Activated CD4-positive, CD25-positive, alpha-beta regulatory T cell treated with anti-CD3 and anti-CD28 coated beads, Interleukin-2, amount 50 U/mL, for 16 hours (primary cell): Measurements from ENCODE around the gene SARDH.
"Not testable (repeated sequence)": the region's sequence is repeated elsewhere in the genome, so short reads cannot be mapped to it uniquely, and the experiment has no call there.

Source experiments
- DNase-seq: peaks from one replicate; pipeline ENCODE4 v3.0.0-alpha.2; 2020; ENCODE audit warnings: low read depth, low spot score

The SARDH gene

GRCh38 chr9:133686642-133687575 lies 51.2 kb downstream of the SARDH start:
- DNase-seq, result no peak

GRCh38 chr9:133685653-133686609 lies 52.2 kb downstream of the SARDH start:
- no peak for DNase-seq

GRCh38 chr9:133684936-133685361 lies 53.2 kb downstream of the SARDH start:
- DNase-seq, result no peak

GRCh38 chr9:133684121-133684935 lies 53.8 kb downstream of the SARDH start:
- DNase-seq, result no peak

GRCh38 chr9:133683586-133684120 lies 54.5 kb downstream of the SARDH start:
- no peak for DNase-seq

GRCh38 chr9:133682818-133683585 lies 55.1 kb downstream of the SARDH start:
- no peak for DNase-seq

GRCh38 chr9:133681658-133682306 lies 56.4 kb downstream of the SARDH start:
- no peak for DNase-seq

GRCh38 chr9:133680976-133681657 lies 57.0 kb downstream of the SARDH start:
- no peak for DNase-seq

GRCh38 chr9:133680250-133680975 lies 57.7 kb downstream of the SARDH start:
- no peak for DNase-seq

- no peak for DNase-seq
These were observed 58.6 kb downstream of the SARDH start for GRCh38 chr9:133679466-133680061.

- no peak for DNase-seq
These were observed 59.1 kb downstream of the SARDH start for GRCh38 chr9:133679056-133679455.

- peak; percentile 47 for DNase-seq
These were observed 60.8 kb downstream of the SARDH start for GRCh38 chr9:133677126-133678010.

- no peak for DNase-seq
These were observed 61.7 kb downstream of the SARDH start for GRCh38 chr9:133676450-133676849.

- not testable (repeated sequence) for DNase-seq
These were observed 62.4 kb downstream of the SARDH start for GRCh38 chr9:133675796-133676195.

- DNase-seq, result no peak
These were observed 64.1 kb downstream of the SARDH start for GRCh38 chr9:133674091-133674490.

GRCh38 chr9:133673258-133673655 lies 64.9 kb downstream of the SARDH start:
- DNase-seq, result no peak
